HepG2 (cell line): Measurements from ENCODE around the gene PXDC1. TPM values are rescaled to one million over a fixed set of nuclear protein-coding genes. Genes with fewer than 3 reads are reported as not detected.

Experiments used
- GLI4 ChIP-seq: sonication (generic); formaldehyde crosslinking; IDR thresholded peaks from 2 replicates; pipeline ENCODE4 v1.5.1; 2020; ENCODE audit warnings: missing genetic modification reagents, mild to moderate bottlenecking, moderate library complexity, borderline replicate concordance
- HOXD1 ChIP-seq: sonication (generic); formaldehyde crosslinking; IDR thresholded peaks from 2 replicates; pipeline ENCODE4 v1.5.0; 2020; ENCODE audit warnings: missing genetic modification reagents
- JUN ChIP-seq: sonication (generic); formaldehyde crosslinking; IDR thresholded peaks from 2 replicates; pipeline ENCODE4 v1.4.0; 2020; ENCODE audit warnings: mild to moderate bottlenecking, missing genetic modification reagents
- NR2F6 ChIP-seq, 2 experiments: IDR thresholded peaks; 2 replicates each; pipeline ENCODE4 v1.6.1; 2016; ENCODE audit warnings: antibody characterized with exemption in 1 of 2, mild to moderate bottlenecking in 1 of 2
- PRMT3 ChIP-seq: sonication (generic); formaldehyde crosslinking; IDR thresholded peaks from 2 replicates; pipeline ENCODE4 v1.8.1; 2022; ENCODE audit warnings: low read depth, mild to moderate bottlenecking, moderate library complexity, missing genetic modification reagents, borderline replicate concordance
- SIX4 ChIP-seq: sonication (generic); formaldehyde crosslinking; IDR thresholded peaks from 2 replicates; pipeline ENCODE4 v1.4.0; 2020; ENCODE audit warnings: missing genetic modification reagents
- SP4 ChIP-seq: sonication (generic); formaldehyde crosslinking; IDR thresholded peaks from 2 replicates; pipeline ENCODE4 v1.8.1; 2023; ENCODE audit warnings: mild to moderate bottlenecking, missing genetic modification reagents
- YY1 ChIP-seq: IDR thresholded peaks from 2 replicates; pipeline ENCODE4 v1.6.1; 2011; ENCODE audit warnings: low read length, low read depth, moderate library complexity, mild to moderate bottlenecking; ENCODE audit not compliant: insufficient read depth, insufficient replicate concordance
- ZNF772 ChIP-seq: sonication (generic); formaldehyde crosslinking; IDR thresholded peaks from 2 replicates; pipeline ENCODE4 v1.5.0; 2020; ENCODE audit warnings: mild to moderate bottlenecking, missing genetic modification reagents
- polyA plus RNA-seq, 8 experiments: library from polyadenylated mRNA; depleted of rRNA in 3 of 8; stranded (reverse) in 7 of 8; unstranded in 1 of 8; fragments of >200 nt; fragmentation: Illumina TruSeq in 4 of 8; extraction: Trizol in 4 of 8; gene quantifications; 2 replicates each; pipeline versions ENCODE4 v1.2.1 to v1.2.3, GENCODE V29; 2011 to 2016; ENCODE audit warnings: low read depth in 4 of 8, missing spikeins in 1 of 8, mixed read lengths in 1 of 8; ENCODE audit not compliant: insufficient read depth in 1 of 8
- total RNA-seq, 5 experiments: library from RNA; depleted of rRNA; stranded (reverse); fragments of >200 nt; fragmentation: Illumina TruSeq; extraction: Trizol; gene quantifications; 2 replicates each; pipeline ENCODE4 v1.2.3, GENCODE V29; 2016; ENCODE audit warnings: low read depth in 1 of 5
- TF ChIP-seq, protein P1 (sequence below): fragments of 450-650 bp; IDR thresholded peaks from 2 replicates; pipeline ENCODE4 v1.6.1; 2017
- TF ChIP-seq, protein P2 (sequence below): sonication (generic); formaldehyde crosslinking; IDR thresholded peaks from 2 replicates; pipeline ENCODE4 v1.4.0; 2020; ENCODE audit warnings: mild to moderate bottlenecking, missing genetic modification reagents
- TF ChIP-seq, protein P3 (sequence below): sonication (generic); formaldehyde crosslinking; IDR thresholded peaks from 2 replicates; pipeline ENCODE4 v1.8.0; 2022; ENCODE audit warnings: missing genetic modification reagents, low read depth, mild to moderate bottlenecking, borderline replicate concordance
- TF ChIP-seq, protein P4 (sequence below): sonication (generic); formaldehyde crosslinking; IDR thresholded peaks from 2 replicates; pipeline ENCODE4 v1.8.1; 2023; ENCODE audit warnings: mild to moderate bottlenecking, missing genetic modification reagents

PXDC1 gene
- total and polyA plus RNA-seq, 2 of the 13 experiments (the other 11 are each of a cell fraction or from before 2014, with no cell fraction given): 32.4 to 34.7 TPM

DNA sequence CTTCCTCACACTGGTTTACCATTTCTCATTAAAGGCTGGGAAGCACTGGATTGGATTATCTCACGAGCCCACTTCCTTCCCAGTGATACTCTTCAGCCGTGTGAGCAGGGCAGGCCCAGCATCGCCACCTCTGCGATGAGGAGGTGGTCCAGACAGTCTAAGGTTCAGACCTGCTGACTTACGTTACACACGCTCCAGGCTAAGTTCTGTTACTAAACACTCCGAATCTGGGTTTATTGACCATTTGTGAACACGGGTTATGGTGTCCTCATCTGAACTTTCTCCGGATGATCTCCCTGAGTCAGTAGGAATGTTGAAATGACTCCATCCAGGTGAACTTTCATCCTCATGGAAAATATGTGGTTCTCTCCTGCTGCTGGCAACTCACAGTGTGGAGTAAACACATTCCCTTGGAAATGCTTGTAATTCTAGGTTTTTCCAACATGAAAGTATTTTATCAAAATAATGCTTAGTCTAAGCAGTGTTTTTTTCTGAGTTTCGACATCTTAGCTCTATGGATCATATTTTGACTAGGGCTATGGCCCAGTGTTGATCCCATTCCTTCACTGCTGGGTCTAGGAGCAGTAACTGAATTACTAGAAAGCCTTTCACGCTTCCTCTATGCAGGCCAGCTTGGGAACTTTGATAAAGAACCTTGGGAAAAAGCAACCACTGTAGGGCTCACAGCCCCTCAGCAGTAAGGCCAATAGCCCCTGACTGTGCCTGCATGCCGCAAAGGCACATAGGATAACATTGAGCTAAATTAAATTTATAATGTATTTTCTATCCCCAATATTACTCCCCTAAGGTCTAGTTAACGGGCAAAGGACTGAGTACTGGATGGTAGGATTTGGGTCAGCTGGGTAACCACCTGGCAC, 37.7 kb upstream of the PXDC1 start (continued):
- TF ChIP-seq GLI4: no peak
- peak; percentile 71; the same call in 1 of the 2 replicates for TF ChIP-seq ZNF772
- TF ChIP-seq, protein P1, sequence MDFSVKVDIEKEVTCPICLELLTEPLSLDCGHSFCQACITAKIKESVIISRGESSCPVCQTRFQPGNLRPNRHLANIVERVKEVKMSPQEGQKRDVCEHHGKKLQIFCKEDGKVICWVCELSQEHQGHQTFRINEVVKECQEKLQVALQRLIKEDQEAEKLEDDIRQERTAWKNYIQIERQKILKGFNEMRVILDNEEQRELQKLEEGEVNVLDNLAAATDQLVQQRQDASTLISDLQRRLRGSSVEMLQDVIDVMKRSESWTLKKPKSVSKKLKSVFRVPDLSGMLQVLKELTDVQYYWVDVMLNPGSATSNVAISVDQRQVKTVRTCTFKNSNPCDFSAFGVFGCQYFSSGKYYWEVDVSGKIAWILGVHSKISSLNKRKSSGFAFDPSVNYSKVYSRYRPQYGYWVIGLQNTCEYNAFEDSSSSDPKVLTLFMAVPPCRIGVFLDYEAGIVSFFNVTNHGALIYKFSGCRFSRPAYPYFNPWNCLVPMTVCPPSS: no peak
- TF ChIP-seq PRMT3 (CRISPR knock-in tag): no peak
- TF ChIP-seq SIX4 (CRISPR knock-in tag): peak; percentile 73; the same call in 1 of the 2 replicates
- 0 out of 2 replicates have a peak, but pooled peaks have one; percentile 31 for TF ChIP-seq SP4 (CRISPR knock-in tag)
- no peak; the same call in 1 of the 2 replicates for TF ChIP-seq HOXD1
- TF ChIP-seq, protein P2, sequence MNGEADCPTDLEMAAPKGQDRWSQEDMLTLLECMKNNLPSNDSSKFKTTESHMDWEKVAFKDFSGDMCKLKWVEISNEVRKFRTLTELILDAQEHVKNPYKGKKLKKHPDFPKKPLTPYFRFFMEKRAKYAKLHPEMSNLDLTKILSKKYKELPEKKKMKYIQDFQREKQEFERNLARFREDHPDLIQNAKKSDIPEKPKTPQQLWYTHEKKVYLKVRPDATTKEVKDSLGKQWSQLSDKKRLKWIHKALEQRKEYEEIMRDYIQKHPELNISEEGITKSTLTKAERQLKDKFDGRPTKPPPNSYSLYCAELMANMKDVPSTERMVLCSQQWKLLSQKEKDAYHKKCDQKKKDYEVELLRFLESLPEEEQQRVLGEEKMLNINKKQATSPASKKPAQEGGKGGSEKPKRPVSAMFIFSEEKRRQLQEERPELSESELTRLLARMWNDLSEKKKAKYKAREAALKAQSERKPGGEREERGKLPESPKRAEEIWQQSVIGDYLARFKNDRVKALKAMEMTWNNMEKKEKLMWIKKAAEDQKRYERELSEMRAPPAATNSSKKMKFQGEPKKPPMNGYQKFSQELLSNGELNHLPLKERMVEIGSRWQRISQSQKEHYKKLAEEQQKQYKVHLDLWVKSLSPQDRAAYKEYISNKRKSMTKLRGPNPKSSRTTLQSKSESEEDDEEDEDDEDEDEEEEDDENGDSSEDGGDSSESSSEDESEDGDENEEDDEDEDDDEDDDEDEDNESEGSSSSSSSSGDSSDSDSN: peak; percentile 80
- TF ChIP-seq NR2F6 (IDR thresholded peaks at IDR 0.05): peak; percentile 73
- peak; percentile 72 for TF ChIP-seq NR2F6 (CRISPR knock-in tag; IDR thresholded peaks at IDR 0.05)
- TF ChIP-seq, protein P3, sequence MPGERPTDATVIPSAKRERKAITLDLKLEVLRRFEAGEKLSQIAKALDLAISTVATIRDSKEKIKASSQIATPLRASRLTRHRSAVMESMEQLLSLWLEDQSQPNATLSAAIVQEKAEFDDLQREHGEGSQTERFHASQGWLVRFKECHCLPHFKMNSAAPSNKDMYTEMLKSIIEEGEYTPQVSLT (CRISPR knock-in tag): no peak
- TF ChIP-seq, protein P4, sequence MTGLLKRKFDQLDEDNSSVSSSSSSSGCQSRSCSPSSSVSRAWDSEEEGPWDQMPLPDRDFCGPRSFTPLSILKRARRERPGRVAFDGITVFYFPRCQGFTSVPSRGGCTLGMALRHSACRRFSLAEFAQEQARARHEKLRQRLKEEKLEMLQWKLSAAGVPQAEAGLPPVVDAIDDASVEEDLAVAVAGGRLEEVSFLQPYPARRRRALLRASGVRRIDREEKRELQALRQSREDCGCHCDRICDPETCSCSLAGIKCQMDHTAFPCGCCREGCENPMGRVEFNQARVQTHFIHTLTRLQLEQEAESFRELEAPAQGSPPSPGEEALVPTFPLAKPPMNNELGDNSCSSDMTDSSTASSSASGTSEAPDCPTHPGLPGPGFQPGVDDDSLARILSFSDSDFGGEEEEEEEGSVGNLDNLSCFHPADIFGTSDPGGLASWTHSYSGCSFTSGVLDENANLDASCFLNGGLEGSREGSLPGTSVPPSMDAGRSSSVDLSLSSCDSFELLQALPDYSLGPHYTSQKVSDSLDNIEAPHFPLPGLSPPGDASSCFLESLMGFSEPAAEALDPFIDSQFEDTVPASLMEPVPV: peak; percentile 87; the same call in 1 of the 2 replicates
- peak; percentile 6 for TF ChIP-seq YY1
- peak; percentile 90 for TF ChIP-seq JUN (CRISPR knock-in tag)
